Tibial artery (tissue), 4 donors: ENCODE data around the gene SLU7.

Source experiments
- DNase-seq, 2 donors: peaks; one replicate each; pipeline ENCODE4 v3.0.0-alpha.2; 2019
- H3K27ac ChIP-seq, 2 donors: fragments of 200-600 bp; sonication (generic) in 1 of 2; 1 replicate in 1 of 2; 2 replicates in 1 of 2; pipeline ENCODE4 v1.5.1; 2018 to 2019; ENCODE audit warnings: mild to moderate bottlenecking in 1 of 2
- H3K27me3 ChIP-seq, 2 donors: fragments of 200-600 bp; sonication (generic) in 1 of 2; one replicate each; pipeline versions ENCODE4 v1.5.1 to v1.6.0; 2016 to 2019
- H3K36me3 ChIP-seq, 3 donors: fragments of 200-600 bp; sonication (generic) in 2 of 3; one replicate each; pipeline ENCODE4 v1.5.1; 2016 to 2019; ENCODE audit warnings: mild to moderate bottlenecking in 2 of 3
- H3K4me1 ChIP-seq, 4 donors: fragments of 200-600 bp; sonication (generic) in 2 of 4; 1 replicate in 3 of 4; 2 replicates in 1 of 4; pipeline ENCODE4 v1.5.1; 2016 to 2019
- H3K4me3 ChIP-seq, 2 donors: fragments of 200-600 bp; sonication (generic) in 1 of 2; 1 replicate in 1 of 2; 2 replicates in 1 of 2; pipeline ENCODE4 v1.5.1; 2018 to 2019; ENCODE audit warnings: mild to moderate bottlenecking in 2 of 2
- H3K9me3 ChIP-seq, 3 donors: fragments of 200-600 bp; sonication (generic) in 1 of 3; one replicate each; pipeline ENCODE4 v1.5.1; 2016 to 2019
- intact Hi-C: fragments of 100-400 bp; cut with DNase I; formaldehyde crosslinking; loops from one replicate; pipeline ENCODE4 v1.15.0; 2023; ENCODE audit warnings: low total_unique reads
- TF ChIP-seq, protein P1 (sequence below), 2 experiments: fragments of 200-600 bp in 1 of 2; fragments of 450-650 bp in 1 of 2; IDR thresholded peaks; one replicate each; pipeline ENCODE4 v1.5.1; 2017 to 2019; ENCODE audit warnings: antibody characterized with exemption in 2 of 2, mild to moderate bottlenecking in 1 of 2, moderate library complexity in 1 of 2

Gene SLU7

GRCh38 chr5:160376416-160376815 is 42.5 kb downstream of the SLU7 start:
- no peak overlapping the region for H3K27ac ChIP-seq
- TF ChIP-seq, protein P1, sequence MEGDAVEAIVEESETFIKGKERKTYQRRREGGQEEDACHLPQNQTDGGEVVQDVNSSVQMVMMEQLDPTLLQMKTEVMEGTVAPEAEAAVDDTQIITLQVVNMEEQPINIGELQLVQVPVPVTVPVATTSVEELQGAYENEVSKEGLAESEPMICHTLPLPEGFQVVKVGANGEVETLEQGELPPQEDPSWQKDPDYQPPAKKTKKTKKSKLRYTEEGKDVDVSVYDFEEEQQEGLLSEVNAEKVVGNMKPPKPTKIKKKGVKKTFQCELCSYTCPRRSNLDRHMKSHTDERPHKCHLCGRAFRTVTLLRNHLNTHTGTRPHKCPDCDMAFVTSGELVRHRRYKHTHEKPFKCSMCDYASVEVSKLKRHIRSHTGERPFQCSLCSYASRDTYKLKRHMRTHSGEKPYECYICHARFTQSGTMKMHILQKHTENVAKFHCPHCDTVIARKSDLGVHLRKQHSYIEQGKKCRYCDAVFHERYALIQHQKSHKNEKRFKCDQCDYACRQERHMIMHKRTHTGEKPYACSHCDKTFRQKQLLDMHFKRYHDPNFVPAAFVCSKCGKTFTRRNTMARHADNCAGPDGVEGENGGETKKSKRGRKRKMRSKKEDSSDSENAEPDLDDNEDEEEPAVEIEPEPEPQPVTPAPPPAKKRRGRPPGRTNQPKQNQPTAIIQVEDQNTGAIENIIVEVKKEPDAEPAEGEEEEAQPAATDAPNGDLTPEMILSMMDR (IDR thresholded peaks at IDR 0.05): no peak
- H3K4me1 ChIP-seq: no peaks in the 10 kb centered on the region
- H3K27me3 ChIP-seq: no peaks in the 10 kb centered on the region
- no peak for DNase-seq
- H3K36me3 ChIP-seq: no peaks in the 10 kb centered on the region
- H3K4me3 ChIP-seq: no peak overlapping the region
- intact Hi-C loops: no loop called here
- H3K9me3 ChIP-seq: no peaks in the 10 kb centered on the region

GRCh38 chr5:160375701-160376100 is 43.2 kb downstream of the SLU7 start:
- intact Hi-C loops: no loop called here
- Histone ChIP-seq H3K27ac (no peak overlapping the region), H3K4me3 (no peak overlapping the region), H3K9me3 (no peaks in the 10 kb centered on the region), H3K36me3 (no peaks in the 10 kb centered on the region), H3K4me1 (no peaks in the 10 kb centered on the region), H3K27me3 (no peaks in the 10 kb centered on the region)
- TF ChIP-seq, protein P1 (IDR thresholded peaks at IDR 0.05): no peak
- no peak for DNase-seq

- DNase-seq: no peak
- Histone ChIP-seq H3K4me3 (no peak overlapping the region), H3K27me3 (no peaks in the 10 kb centered on the region), H3K36me3 (no peaks in the 10 kb centered on the region), H3K4me1 (no peaks in the 10 kb centered on the region), H3K9me3 (no peaks in the 10 kb centered on the region), H3K27ac (no peak overlapping the region)
- TF ChIP-seq, protein P1 (IDR thresholded peaks at IDR 0.05): no peak
- intact Hi-C loops: no loop called here
Observed at GRCh38 chr5:160375166-160375565, 43.7 kb downstream of the SLU7 start.

DNA sequence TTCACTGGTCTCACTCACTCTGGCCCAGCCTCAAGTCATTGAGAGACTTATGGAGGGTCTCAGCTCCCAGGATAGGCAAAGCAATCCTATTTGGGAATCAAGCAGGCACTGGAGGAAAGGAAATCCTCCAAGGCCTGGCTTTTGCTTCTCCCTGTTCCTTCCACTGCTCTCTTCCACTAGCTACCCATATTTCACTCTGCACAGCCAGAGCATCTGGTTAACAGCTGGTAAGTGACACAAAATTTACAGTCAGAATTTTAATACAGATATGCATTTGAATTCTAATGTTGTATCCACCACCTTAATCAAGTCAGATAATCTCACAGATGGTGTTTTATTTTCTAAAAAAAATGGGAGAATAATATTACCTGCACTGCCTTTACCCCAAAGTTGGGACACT is 47.6 kb downstream of the SLU7 start:
- TF ChIP-seq, protein P1 (IDR thresholded peaks at IDR 0.05): no peak
- Histone ChIP-seq H3K4me1 (peaks cover 0 to 10% (median 2%) of the 10 kb centered on the region in 4 donors), H3K36me3 (no peaks in the 10 kb centered on the region), H3K27me3 (no peaks in the 10 kb centered on the region), H3K4me3 (no peak overlapping the region), H3K27ac (no peak overlapping the region), H3K9me3 (no peaks in the 10 kb centered on the region)
- intact Hi-C loops: no loop called here
- no peak for DNase-seq

- intact Hi-C loops: no loop called here
- TF ChIP-seq, protein P1 (IDR thresholded peaks at IDR 0.05): no peak
- H3K27me3 ChIP-seq: no peaks in the 10 kb centered on the region
- H3K36me3 ChIP-seq: no peaks in the 10 kb centered on the region
- H3K4me1 ChIP-seq: peaks cover 0 to 10% (median 2%) of the 10 kb centered on the region in 4 donors
- peak overlapping the region; percentile 70 to 74 for H3K27ac ChIP-seq
- DNase-seq: no peak
- no peaks in the 10 kb centered on the region for H3K9me3 ChIP-seq
- peak overlapping the region; percentile 70 to 74 for H3K4me3 ChIP-seq
Observed at GRCh38 chr5:160370713-160371034, 48.2 kb downstream of the SLU7 start.
